Measurements from ENCODE around the gene CRAT.

DNA sequence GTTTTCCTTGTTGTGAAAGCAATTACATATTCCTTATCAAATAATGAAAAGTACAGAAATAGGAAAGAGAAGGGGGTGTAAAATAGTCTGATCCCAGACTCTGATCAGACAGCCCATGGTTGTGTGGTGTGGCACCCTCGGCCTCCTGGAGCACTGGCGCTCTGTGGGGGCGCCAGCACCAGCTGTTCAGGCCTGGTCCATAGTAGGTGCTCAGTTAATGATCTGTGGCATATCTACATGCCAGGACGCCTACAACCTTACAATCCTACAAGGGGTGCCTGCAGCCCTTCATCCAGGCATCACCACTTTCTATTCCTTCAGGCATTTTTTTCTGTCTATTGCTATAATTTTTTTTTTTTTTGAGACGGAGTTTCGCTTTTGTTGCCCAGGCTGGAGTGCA is 57.6 kb downstream of the CRAT start:
- TF ChIP-seq, protein P1, sequence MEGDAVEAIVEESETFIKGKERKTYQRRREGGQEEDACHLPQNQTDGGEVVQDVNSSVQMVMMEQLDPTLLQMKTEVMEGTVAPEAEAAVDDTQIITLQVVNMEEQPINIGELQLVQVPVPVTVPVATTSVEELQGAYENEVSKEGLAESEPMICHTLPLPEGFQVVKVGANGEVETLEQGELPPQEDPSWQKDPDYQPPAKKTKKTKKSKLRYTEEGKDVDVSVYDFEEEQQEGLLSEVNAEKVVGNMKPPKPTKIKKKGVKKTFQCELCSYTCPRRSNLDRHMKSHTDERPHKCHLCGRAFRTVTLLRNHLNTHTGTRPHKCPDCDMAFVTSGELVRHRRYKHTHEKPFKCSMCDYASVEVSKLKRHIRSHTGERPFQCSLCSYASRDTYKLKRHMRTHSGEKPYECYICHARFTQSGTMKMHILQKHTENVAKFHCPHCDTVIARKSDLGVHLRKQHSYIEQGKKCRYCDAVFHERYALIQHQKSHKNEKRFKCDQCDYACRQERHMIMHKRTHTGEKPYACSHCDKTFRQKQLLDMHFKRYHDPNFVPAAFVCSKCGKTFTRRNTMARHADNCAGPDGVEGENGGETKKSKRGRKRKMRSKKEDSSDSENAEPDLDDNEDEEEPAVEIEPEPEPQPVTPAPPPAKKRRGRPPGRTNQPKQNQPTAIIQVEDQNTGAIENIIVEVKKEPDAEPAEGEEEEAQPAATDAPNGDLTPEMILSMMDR (conservative IDR thresholded peaks at IDR 0.05 in 1 of 2, IDR thresholded peaks at IDR 0.05 in 1 of 2; ENCODE audit: low read depth in 1 of 2, low read length in 2 of 2): no peak
- TF ChIP-seq EZH2 (IDR thresholded peaks at IDR 0.05; ENCODE audit: low read length, missing control alignments): no peak
